ENCODE data around the gene RNF212.
"Not testable (repeated sequence)": the region's sequence is repeated elsewhere in the genome, so short reads cannot be mapped to it uniquely, and the experiment has no call there.

Gene RNF212

DNA sequence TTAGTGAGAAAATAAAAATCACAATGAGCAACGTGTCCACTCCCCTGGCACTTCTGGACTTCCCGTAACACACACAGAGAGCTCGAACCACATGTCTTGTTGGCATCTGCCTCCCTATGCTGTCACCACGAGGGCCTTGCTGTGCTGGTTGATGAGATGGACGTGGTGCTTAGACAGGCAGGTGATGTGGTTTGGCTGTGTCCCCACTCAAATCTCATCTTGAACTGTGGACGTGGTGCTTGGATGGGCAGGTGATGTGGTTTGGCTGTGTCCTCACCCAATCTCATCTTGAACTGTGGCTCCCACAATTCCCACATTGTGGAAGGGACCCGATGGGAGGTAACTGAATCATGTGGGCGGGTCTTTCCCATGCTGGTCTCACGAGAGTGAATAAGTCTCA lies 61.9 kb downstream of the RNF212 start:
- DNase-seq (ENCODE audit: low spot score) = no peak
- in situ Hi-C loops (cut with MboI; ENCODE audit: low pct_unique_long_range_greater_than_20kb, low sequenced_read_pairs, unreplicated experiment) = no loop called here
- TF ChIP-seq, protein P1, sequence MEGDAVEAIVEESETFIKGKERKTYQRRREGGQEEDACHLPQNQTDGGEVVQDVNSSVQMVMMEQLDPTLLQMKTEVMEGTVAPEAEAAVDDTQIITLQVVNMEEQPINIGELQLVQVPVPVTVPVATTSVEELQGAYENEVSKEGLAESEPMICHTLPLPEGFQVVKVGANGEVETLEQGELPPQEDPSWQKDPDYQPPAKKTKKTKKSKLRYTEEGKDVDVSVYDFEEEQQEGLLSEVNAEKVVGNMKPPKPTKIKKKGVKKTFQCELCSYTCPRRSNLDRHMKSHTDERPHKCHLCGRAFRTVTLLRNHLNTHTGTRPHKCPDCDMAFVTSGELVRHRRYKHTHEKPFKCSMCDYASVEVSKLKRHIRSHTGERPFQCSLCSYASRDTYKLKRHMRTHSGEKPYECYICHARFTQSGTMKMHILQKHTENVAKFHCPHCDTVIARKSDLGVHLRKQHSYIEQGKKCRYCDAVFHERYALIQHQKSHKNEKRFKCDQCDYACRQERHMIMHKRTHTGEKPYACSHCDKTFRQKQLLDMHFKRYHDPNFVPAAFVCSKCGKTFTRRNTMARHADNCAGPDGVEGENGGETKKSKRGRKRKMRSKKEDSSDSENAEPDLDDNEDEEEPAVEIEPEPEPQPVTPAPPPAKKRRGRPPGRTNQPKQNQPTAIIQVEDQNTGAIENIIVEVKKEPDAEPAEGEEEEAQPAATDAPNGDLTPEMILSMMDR (IDR thresholded peaks at IDR 0.05; ENCODE audit: extremely low read depth, insufficient read depth, missing control alignments) = no peak

DNA sequence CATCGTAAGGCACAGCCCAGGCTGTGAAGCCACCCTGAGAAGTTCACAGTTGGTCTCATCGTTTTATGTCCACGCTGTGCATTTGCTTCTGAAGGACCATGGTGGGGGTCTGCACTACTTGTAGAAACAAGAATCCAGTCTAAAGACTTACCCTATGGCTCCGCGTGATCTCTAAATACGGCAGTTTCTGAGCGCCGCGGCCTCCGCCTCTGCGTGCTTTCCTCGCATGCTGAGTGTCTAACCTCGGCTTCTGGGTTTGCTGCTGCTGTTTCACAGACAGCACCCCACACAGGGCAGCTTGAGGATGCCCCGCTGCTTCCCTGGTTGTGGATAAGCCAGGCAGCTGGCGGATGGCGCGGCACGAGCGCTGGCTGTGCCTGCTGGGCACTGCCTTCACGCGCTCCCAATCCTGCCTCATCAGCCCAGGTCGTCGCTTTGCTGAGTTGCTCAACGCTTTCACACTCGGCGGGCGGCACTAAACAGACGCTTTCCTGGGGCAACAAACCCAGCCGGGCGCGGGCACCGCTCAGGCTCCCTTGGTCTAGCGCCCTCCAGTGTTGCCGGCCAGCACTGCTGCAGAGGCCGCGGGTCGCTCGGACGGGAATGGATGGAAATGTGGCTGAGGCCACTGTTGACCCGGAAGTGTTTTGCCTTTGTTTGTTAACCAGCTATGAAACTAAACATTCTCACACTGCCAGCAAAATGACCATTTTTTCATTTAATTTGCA lies 62.7 kb downstream of the RNF212 start:
- TF ChIP-seq, protein P1 (IDR thresholded peaks at IDR 0.05; ENCODE audit: extremely low read depth, insufficient read depth, missing control alignments) = no peak
- DNase-seq (ENCODE audit: low spot score) = no peak
- in situ Hi-C loops (cut with MboI; ENCODE audit: low pct_unique_long_range_greater_than_20kb, low sequenced_read_pairs, unreplicated experiment) = no loop called here

DNA sequence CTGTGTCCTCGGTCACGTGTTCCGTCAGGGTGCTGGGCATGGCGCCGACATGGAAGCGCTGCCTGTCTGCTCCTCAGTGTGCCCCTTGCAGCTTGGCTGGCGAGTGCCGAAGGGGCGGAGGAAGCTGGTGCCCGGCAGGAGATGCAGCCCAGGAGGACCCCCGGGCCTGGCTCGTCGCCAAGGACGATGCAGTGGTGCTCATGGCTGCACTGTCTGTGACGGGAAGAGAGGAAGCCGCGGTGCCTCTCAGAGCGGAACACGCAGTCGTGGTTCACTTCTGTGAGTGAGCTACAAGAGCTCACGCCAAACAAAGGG lies 63.8 kb downstream of the RNF212 start:
- TF ChIP-seq, protein P1 (IDR thresholded peaks at IDR 0.05; ENCODE audit: extremely low read depth, insufficient read depth, missing control alignments) = no peak
- in situ Hi-C loops (cut with MboI; ENCODE audit: low pct_unique_long_range_greater_than_20kb, low sequenced_read_pairs, unreplicated experiment) = no loop called here
- DNase-seq (ENCODE audit: low spot score) = no peak

DNA sequence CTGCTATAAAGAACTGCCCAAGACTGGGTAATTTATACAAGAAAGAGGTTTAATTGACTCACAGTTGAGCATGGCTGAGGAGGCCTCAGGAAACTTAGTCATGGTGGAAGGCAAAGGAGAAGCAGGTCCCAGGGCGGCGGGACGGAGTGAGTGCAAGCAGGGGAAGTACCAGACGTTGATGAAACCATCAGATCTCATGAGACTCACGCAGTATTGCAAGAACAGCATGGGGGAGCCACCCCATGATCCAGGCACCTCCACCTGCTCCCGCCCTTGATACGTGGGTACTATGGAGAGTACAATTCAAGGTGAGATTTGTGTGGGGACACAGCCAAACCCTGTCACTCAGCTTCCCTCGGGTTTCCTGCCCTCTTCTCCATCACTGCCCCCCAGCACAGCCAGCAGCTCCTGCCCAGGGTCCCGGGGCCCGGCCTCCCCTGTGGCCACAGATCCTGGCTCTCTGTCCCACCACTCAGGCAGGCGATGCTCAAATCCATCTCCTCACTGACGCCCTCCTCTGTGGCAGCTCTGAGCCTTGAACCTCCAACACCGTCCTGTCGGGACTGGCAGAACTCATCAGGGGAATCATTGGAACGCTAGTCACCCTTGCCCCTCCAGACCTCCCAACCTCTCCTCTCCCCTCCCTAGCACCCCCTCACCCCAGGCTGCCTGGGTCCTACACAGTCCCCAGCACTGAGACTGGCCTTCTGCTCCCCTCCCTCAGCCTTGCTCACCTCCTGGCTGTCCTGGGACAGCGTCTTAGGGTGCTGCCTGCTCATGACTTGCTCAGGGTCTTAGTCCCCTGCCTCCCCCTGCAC lies 64.4 kb downstream of the RNF212 start:
- in situ Hi-C loops (cut with MboI; ENCODE audit: low pct_unique_long_range_greater_than_20kb, low sequenced_read_pairs, unreplicated experiment) = no loop called here
- no peak for DNase-seq (ENCODE audit: low spot score)
- TF ChIP-seq, protein P1 (IDR thresholded peaks at IDR 0.05; ENCODE audit: extremely low read depth, insufficient read depth, missing control alignments) = no peak

DNA sequence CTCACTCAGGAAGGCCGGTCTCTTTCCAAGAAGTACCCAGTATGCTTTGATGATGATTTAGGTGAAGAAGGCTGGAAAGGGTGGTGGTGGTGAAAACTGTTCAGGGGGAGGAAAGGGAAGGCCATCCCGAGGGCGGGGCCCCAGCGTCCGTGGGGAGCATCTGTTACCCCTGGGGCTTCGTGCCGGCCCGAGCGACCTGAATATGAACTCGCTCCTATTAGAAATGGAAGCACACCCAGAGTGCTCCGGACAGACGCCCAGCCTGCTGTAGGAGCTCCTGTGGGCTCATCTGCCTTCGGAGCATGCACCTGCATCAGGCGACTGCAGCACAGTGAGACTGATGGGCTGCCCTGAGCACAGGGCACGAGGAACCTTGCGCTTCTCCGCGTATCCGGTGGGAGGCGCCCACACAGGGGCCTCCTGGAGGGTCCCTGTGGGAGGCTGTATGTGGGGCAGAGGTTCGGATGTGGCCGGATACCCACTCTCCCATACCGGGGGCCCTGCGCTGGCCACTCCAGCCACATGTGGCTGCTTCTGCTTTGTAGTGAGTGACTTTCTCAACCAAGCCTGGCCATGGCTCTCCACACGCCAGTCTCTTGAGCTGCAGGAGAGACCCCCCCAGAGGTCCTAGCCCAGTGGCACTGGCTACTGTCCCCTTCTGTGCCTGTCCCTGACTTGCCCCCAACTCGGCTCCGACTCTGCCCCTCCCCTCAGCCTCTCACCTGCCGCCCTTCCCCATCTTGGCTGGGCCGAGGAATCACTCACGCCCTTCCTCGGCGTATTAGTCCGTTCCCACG lies 65.2 kb downstream of the RNF212 start:
- in situ Hi-C loops (cut with MboI; ENCODE audit: low pct_unique_long_range_greater_than_20kb, low sequenced_read_pairs, unreplicated experiment) = no loop called here
- TF ChIP-seq, protein P1 (IDR thresholded peaks at IDR 0.05; ENCODE audit: extremely low read depth, insufficient read depth, missing control alignments) = no peak
- DNase-seq (ENCODE audit: low spot score) = no peak

DNA sequence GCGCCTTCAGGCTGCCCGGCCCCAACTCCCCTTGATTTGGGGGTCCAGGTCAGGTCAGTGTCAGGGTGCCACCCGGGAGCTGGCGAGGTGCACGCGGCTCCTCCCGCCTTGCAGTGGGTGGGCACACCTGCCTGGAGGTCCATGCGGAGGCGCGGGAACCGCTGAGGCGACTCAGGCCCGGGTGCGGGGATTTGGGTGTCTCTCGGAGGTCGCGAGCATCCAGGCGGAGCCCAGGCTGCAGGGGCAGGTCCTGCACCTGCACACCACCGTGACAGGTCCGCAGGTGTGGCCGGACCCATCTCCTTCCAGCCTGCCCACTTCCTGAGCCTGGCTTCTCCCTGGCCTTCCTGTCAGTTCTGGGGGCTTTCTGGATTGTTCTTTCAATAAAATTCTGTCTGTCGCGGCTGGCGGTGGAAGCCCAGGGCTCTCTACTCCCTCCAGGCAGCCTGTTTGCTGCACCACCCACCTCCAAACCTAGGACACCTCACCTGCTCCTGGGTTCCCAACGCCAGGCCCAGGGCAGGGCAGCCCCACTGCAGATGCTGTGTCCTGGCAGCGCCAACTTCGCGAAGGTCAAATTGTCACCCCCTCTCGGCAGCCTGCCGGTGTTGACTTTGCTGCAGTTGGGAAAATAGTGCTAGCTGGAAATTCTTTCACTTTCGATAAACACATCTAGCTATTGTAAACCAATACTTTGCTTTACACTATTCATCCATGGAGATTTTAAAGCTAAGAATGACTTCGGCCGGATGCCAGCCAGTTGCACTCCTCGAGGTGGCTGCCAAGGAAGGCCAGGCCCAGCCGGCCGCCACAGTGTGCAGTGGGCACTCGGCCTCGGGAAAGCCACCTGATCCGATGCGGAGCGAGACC lies 66.0 kb downstream of the RNF212 start:
- in situ Hi-C loops (cut with MboI; ENCODE audit: low pct_unique_long_range_greater_than_20kb, low sequenced_read_pairs, unreplicated experiment) = no loop called here
- DNase-seq (ENCODE audit: low spot score) = no peak
- TF ChIP-seq, protein P1 (IDR thresholded peaks at IDR 0.05; ENCODE audit: extremely low read depth, insufficient read depth, missing control alignments) = no peak

DNA sequence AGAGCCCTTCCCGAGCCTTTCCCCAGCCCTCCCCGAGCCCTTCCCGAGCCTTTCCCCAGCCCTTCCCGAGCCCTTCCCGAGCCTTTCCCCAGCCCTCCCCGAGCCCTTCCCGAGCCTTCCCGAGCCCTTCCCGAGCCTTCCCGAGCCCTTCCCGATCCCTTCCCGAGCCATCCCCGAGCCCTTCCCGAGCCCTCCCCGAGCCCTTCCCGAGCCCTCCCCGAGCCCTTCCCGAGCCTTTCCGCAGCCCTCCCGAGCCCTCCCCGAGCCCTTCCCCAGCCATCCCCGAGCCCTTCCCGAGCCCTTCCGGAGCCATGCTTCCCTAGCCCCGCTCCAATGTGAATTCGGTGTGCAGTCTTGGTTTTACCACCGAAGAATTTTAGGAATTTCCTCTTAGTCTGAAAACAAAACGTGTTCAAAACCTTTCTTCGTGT lies 66.8 kb downstream of the RNF212 start:
- DNase-seq (ENCODE audit: low spot score); in situ Hi-C loops (cut with MboI; ENCODE audit: low pct_unique_long_range_greater_than_20kb, low sequenced_read_pairs, unreplicated experiment): not testable (repeated sequence)
